Activated naive CD4-positive, alpha-beta T cell treated with anti-CD3 and anti-CD28 coated beads, Interleukin-2, amount 10 ng/mL, durations not matched to agents 7 days and 5 days (primary cell): ENCODE results near the gene SGO2.

ENCODE experiments used
- CTCF ChIA-PET: fragments of 350-600 bp; sonication (Branson Sonifier 250); formaldehyde crosslinking; loops from one replicate; lab custom pipeline; 2021; ENCODE audit warnings: antibody characterized with exemption; lab: Charles Lee
- DNase-seq: peaks from one replicate; pipeline ENCODE4 v3.0.0-alpha.2; 2020
- H3K27ac Mint-ChIP-seq: one replicate; pipeline ENCODE4 v1.8.0; 2021; ENCODE audit warnings: mild to moderate bottlenecking, moderate library complexity, mixed read lengths
- H3K27me3 Mint-ChIP-seq: one replicate; pipeline ENCODE4 v1.8.0; 2021; ENCODE audit warnings: mild to moderate bottlenecking, mixed read lengths
- H3K36me3 Mint-ChIP-seq: one replicate; pipeline ENCODE4 v1.8.0; 2021; ENCODE audit warnings: mixed read lengths
- H3K4me1 Mint-ChIP-seq: one replicate; pipeline ENCODE4 v1.8.0; 2021; ENCODE audit warnings: mixed read lengths
- H3K4me3 Mint-ChIP-seq: one replicate; pipeline ENCODE4 v1.8.0; 2021; ENCODE audit warnings: mild to moderate bottlenecking, moderate library complexity, mixed read lengths
- H3K9me3 Mint-ChIP-seq: one replicate; pipeline ENCODE4 v1.8.0; 2021; ENCODE audit warnings: mixed read lengths

The SGO2 gene

GRCh38 chr2:200525882-200526651 is at the start of gene SGO2:
TSS of gene SGO2 (plus strand) at chr2:200526207. CDS start at chr2:200532976, 6,769 bp downstream.
- Mint-ChIP-seq H3K27me3 (peaks cover 4% of the 10 kb centered on the region), H3K4me3 (peak within 1 kb of the TSS; percentile 90), H3K9me3 (no peaks in the 10 kb centered on the region), H3K36me3 (peaks cover 16% of the 10 kb centered on the region), H3K27ac (peak within 1 kb of the TSS; percentile 83), H3K4me1 (peaks cover 41% of the 10 kb centered on the region)
- CTCF ChIA-PET, result interaction anchor here (0.5 to 2.0 kb wide), 6 partner anchors 13 to 540 kb away, joined by 3 to 8 read pairs (median 4); partner anchors contain the start of gene KCTD18
- DNase-seq, result peak; percentile 98

GRCh38 chr2:200476836-200477235 is 49.2 kb upstream of the SGO2 start:
- H3K9me3 Mint-ChIP-seq, result no peaks in the 10 kb centered on the region
- CTCF ChIA-PET, result interaction anchor here (0.6 to 1.7 kb wide), 2 partner anchors 9 to 491 kb away, joined by 3 to 6 read pairs; no protein-coding TSS in a partner anchor
- no peak for DNase-seq
- peaks cover 8% of the 10 kb centered on the region for H3K36me3 Mint-ChIP-seq
- no peak overlapping the region for H3K27ac Mint-ChIP-seq
- H3K4me1 Mint-ChIP-seq, result peaks cover 6% of the 10 kb centered on the region
- H3K27me3 Mint-ChIP-seq, result no peaks in the 10 kb centered on the region
- no peak overlapping the region for H3K4me3 Mint-ChIP-seq

GRCh38 chr2:200477667-200478131 is 48.3 kb upstream of the SGO2 start:
- H3K4me3 Mint-ChIP-seq, result no peak overlapping the region
- peaks cover 8% of the 10 kb centered on the region for H3K36me3 Mint-ChIP-seq
- CTCF ChIA-PET, result no interaction called here
- no peaks in the 10 kb centered on the region for H3K27me3 Mint-ChIP-seq
- no peak overlapping the region for H3K27ac Mint-ChIP-seq
- peaks cover 6% of the 10 kb centered on the region for H3K4me1 Mint-ChIP-seq
- H3K9me3 Mint-ChIP-seq, result no peaks in the 10 kb centered on the region
- no peak for DNase-seq

GRCh38 chr2:200479692-200480265 is 46.2 kb upstream of the SGO2 start:
- no peak overlapping the region for H3K27ac Mint-ChIP-seq
- H3K36me3 Mint-ChIP-seq, result peaks cover 8% of the 10 kb centered on the region
- no peaks in the 10 kb centered on the region for H3K9me3 Mint-ChIP-seq
- H3K4me3 Mint-ChIP-seq, result no peak overlapping the region
- no peak for DNase-seq
- CTCF ChIA-PET, result interaction anchor here (0.8 to 7.7 kb wide), 8 partner anchors 8 to 505 kb away, joined by 3 to 40 read pairs (median 5); no protein-coding TSS in a partner anchor
- H3K27me3 Mint-ChIP-seq, result no peaks in the 10 kb centered on the region
- H3K4me1 Mint-ChIP-seq, result peaks cover 14% of the 10 kb centered on the region

- CTCF ChIA-PET, result interaction anchor here (0.6 to 7.7 kb wide), 16 partner anchors 11 to 513 kb away, joined by 3 to 50 read pairs (median 4); partner anchors contain the start of gene KCTD18
These were observed 43.8 kb upstream of the SGO2 start for GRCh38 chr2:200482194-200482593.

GRCh38 chr2:200483729-200484198 is 42.2 kb upstream of the SGO2 start:
- Mint-ChIP-seq H3K36me3 (peaks cover 5% of the 10 kb centered on the region), H3K9me3 (no peaks in the 10 kb centered on the region), H3K27me3 (no peaks in the 10 kb centered on the region), H3K4me3 (no peak overlapping the region), H3K27ac (no peak overlapping the region), H3K4me1 (peaks cover 14% of the 10 kb centered on the region)
- DNase-seq, result peak; percentile 60
- CTCF ChIA-PET, result interaction anchor here (0.6 to 7.7 kb wide), 20 partner anchors 10 to 587 kb away, joined by 3 to 50 read pairs (median 6); partner anchors contain the start of genes SGO2 and SPATS2L

More at GRCh38 chr2:200482194-200482593, 43.8 kb upstream of the SGO2 start:
- H3K4me3 Mint-ChIP-seq, result no peak overlapping the region
- peaks cover 7% of the 10 kb centered on the region for H3K36me3 Mint-ChIP-seq
- no peaks in the 10 kb centered on the region for H3K27me3 Mint-ChIP-seq
- H3K9me3 Mint-ChIP-seq, result no peaks in the 10 kb centered on the region
- no peak overlapping the region for H3K27ac Mint-ChIP-seq
- DNase-seq, result no peak
- peaks cover 14% of the 10 kb centered on the region for H3K4me1 Mint-ChIP-seq

GRCh38 chr2:200484934-200485333 is 41.1 kb upstream of the SGO2 start:
- DNase-seq, result no peak
- Mint-ChIP-seq H3K27ac (no peak overlapping the region), H3K4me3 (no peak overlapping the region)

GRCh38 chr2:200486529-200486928 is 39.5 kb upstream of the SGO2 start:
- Mint-ChIP-seq H3K36me3 (peaks cover 19% of the 10 kb centered on the region), H3K9me3 (no peaks in the 10 kb centered on the region), H3K27ac (no peak overlapping the region), H3K4me1 (peaks cover 8% of the 10 kb centered on the region), H3K27me3 (no peaks in the 10 kb centered on the region), H3K4me3 (no peak overlapping the region)
- DNase-seq, result no peak
- CTCF ChIA-PET, result interaction anchor here (1.4 to 6.4 kb wide), 5 partner anchors 10 to 502 kb away, joined by 3 to 50 read pairs (median 4); no protein-coding TSS in a partner anchor

More at GRCh38 chr2:200484934-200485333, 41.1 kb upstream of the SGO2 start:
- Mint-ChIP-seq H3K36me3 (peaks cover 9% of the 10 kb centered on the region), H3K9me3 (no peaks in the 10 kb centered on the region), H3K27me3 (no peaks in the 10 kb centered on the region), H3K4me1 (peaks cover 11% of the 10 kb centered on the region)
- CTCF ChIA-PET, result interaction anchor here (0.7 to 7.7 kb wide), 14 partner anchors 8 to 586 kb away, joined by 3 to 50 read pairs (median 8); partner anchors contain the start of genes KCTD18, SGO2 and SPATS2L

- Mint-ChIP-seq H3K4me1 (peaks cover 8% of the 10 kb centered on the region), H3K9me3 (no peaks in the 10 kb centered on the region), H3K27ac (no peak overlapping the region), H3K27me3 (no peaks in the 10 kb centered on the region), H3K4me3 (no peak overlapping the region), H3K36me3 (peaks cover 29% of the 10 kb centered on the region)
- no peak for DNase-seq
- CTCF ChIA-PET, result no interaction called here
These were observed 37.8 kb upstream of the SGO2 start for GRCh38 chr2:200488169-200488568.

GRCh38 chr2:200490001-200490400 is 36.0 kb upstream of the SGO2 start:
- Mint-ChIP-seq H3K4me1 (no peaks in the 10 kb centered on the region), H3K9me3 (no peaks in the 10 kb centered on the region), H3K4me3 (no peak overlapping the region), H3K36me3 (peaks cover 38% of the 10 kb centered on the region), H3K27me3 (no peaks in the 10 kb centered on the region), H3K27ac (no peak overlapping the region)
- CTCF ChIA-PET, result no interaction called here
- no peak for DNase-seq

GRCh38 chr2:200492656-200493055 is 33.4 kb upstream of the SGO2 start:
- H3K4me3 Mint-ChIP-seq, result no peak overlapping the region
- no peak overlapping the region for H3K27ac Mint-ChIP-seq
- no peaks in the 10 kb centered on the region for H3K9me3 Mint-ChIP-seq
- peaks cover 47% of the 10 kb centered on the region for H3K36me3 Mint-ChIP-seq
- CTCF ChIA-PET, result interaction anchor here (1.0 to 2.2 kb wide), 4 partner anchors 8 to 381 kb away, joined by 3 to 17 read pairs (median 4); partner anchors contain the start of gene KCTD18
- H3K27me3 Mint-ChIP-seq, result no peaks in the 10 kb centered on the region
- no peaks in the 10 kb centered on the region for H3K4me1 Mint-ChIP-seq
- no peak for DNase-seq

GRCh38 chr2:200494048-200494447 is 32.0 kb upstream of the SGO2 start:
- no peak for DNase-seq
- CTCF ChIA-PET, result interaction anchor here (0.7 to 2.2 kb wide), 3 partner anchors 10 to 16 kb away, joined by 3 to 17 read pairs (median 5); partner anchors contain the start of gene KCTD18
- H3K4me1 Mint-ChIP-seq, result no peaks in the 10 kb centered on the region
- no peaks in the 10 kb centered on the region for H3K27me3 Mint-ChIP-seq
- no peak overlapping the region for H3K4me3 Mint-ChIP-seq
- H3K36me3 Mint-ChIP-seq, result peaks cover 53% of the 10 kb centered on the region
- no peaks in the 10 kb centered on the region for H3K9me3 Mint-ChIP-seq
- H3K27ac Mint-ChIP-seq, result no peak overlapping the region

- no peaks in the 10 kb centered on the region for H3K4me1 Mint-ChIP-seq
- no peak overlapping the region for H3K27ac Mint-ChIP-seq
- H3K9me3 Mint-ChIP-seq, result no peaks in the 10 kb centered on the region
- no peak overlapping the region for H3K4me3 Mint-ChIP-seq
- CTCF ChIA-PET, result interaction anchor here (0.7 kb wide), 1 partner anchor 15 kb away, joined by 3 read pairs; no protein-coding TSS in a partner anchor
- DNase-seq, result no peak
- peaks cover 41% of the 10 kb centered on the region for H3K36me3 Mint-ChIP-seq
- no peaks in the 10 kb centered on the region for H3K27me3 Mint-ChIP-seq
These were observed 29.3 kb upstream of the SGO2 start for GRCh38 chr2:200496696-200497095.
